GM18519 (cell line): ENCODE data around the gene ZNRD2.
"Not testable (repeated sequence)": the region's sequence is repeated elsewhere in the genome, so short reads cannot be mapped to it uniquely, and the experiment has no call there.

ENCODE experiments used
- ATAC-seq: cut with Tn5 transposase; IDR thresholded peaks from one replicate; pipeline ENCODE4 v1.9.1; 2021; ENCODE audit warnings: mild to moderate bottlenecking, moderate library complexity; ENCODE audit not compliant: unreplicated experiment, low FRiP score

ZNRD2 gene

GRCh38 chr11:65554057-65554818, 16.0 kb upstream of the ZNRD2 start:
- ATAC-seq = no peak

- ATAC-seq = no peak
Measured at GRCh38 chr11:65554842-65555430, 15.3 kb upstream of the ZNRD2 start.

- no peak for ATAC-seq
Measured at GRCh38 chr11:65555693-65556231, 14.5 kb upstream of the ZNRD2 start.

- ATAC-seq = no peak
Measured at GRCh38 chr11:65556470-65557279, 13.6 kb upstream of the ZNRD2 start.

- no peak for ATAC-seq
Measured at GRCh38 chr11:65557280-65558001, 12.8 kb upstream of the ZNRD2 start.

- no peak for ATAC-seq
Measured at GRCh38 chr11:65558002-65558929, 12.0 kb upstream of the ZNRD2 start, which contains the start of gene LTBP3. Gene LTBP3 (minus strand): TSS chr11:65558359. CDS start chr11:65557959, 400 bp downstream.

GRCh38 chr11:65558930-65559509, 11.3 kb upstream of the ZNRD2 start:
- no peak for ATAC-seq

GRCh38 chr11:65559535-65559934, 10.7 kb upstream of the ZNRD2 start:
- ATAC-seq = no peak

- ATAC-seq = no peak
Measured at GRCh38 chr11:65559951-65560537, 10.2 kb upstream of the ZNRD2 start.

GRCh38 chr11:65560555-65561418, 9.5 kb upstream of the ZNRD2 start:
- no peak for ATAC-seq

- ATAC-seq = no peak
Measured at GRCh38 chr11:65562020-65562419, 8.3 kb upstream of the ZNRD2 start.

- ATAC-seq = no peak
Measured at GRCh38 chr11:65562788-65563187, 7.5 kb upstream of the ZNRD2 start.

- ATAC-seq = no peak
Measured at GRCh38 chr11:65563601-65564000, 6.7 kb upstream of the ZNRD2 start.

GRCh38 chr11:65564879-65565559, 5.3 kb upstream of the ZNRD2 start:
- ATAC-seq = not testable (repeated sequence)

GRCh38 chr11:65565624-65566453, 4.4 kb upstream of the ZNRD2 start:
- no peak for ATAC-seq
